Hindlimb muscle (tissue), 1 donor: ENCODE measurements around the gene PSMD2. TPM values are rescaled to one million over a fixed set of nuclear protein-coding genes. Genes with fewer than 3 reads are reported as not detected.
A peak's percentile ranks its signal among the peaks of the same experiment; 100 is the strongest.

Source experiments
- DNase-seq: peaks from one replicate; pipeline ENCODE4 v3.0.0-alpha.2; 2013
- polyA plus RNA-seq: library from polyadenylated mRNA; unstranded; fragments of 120-200 nt; gene quantifications from one replicate; pipeline ENCODE4 v1.2.1, GENCODE V29; 2013; ENCODE audit not compliant: insufficient read length

PSMD2 gene
- polyA plus RNA-seq, 1 donor = 169 TPM

DNA sequence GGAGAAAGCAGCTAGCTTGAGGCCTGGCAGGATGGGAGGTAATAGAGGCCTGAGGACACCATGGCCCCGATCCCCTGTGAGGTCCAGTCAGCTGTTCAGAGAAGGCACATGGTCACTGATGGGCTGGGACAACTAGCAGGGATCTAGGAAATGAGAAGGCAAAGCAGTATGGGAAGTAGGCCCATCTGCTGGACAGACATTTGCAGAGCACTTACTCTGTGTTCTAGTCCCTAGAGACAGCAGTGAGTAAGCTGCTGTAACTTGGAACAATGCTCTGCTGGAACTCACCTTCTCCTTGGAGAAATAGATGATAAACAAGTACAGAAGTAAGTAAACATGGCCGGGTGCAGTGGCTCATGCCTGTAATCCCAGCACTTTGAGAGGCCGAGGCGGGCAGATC is 16.1 kb upstream of the PSMD2 start:
- no peak for DNase-seq

DNA sequence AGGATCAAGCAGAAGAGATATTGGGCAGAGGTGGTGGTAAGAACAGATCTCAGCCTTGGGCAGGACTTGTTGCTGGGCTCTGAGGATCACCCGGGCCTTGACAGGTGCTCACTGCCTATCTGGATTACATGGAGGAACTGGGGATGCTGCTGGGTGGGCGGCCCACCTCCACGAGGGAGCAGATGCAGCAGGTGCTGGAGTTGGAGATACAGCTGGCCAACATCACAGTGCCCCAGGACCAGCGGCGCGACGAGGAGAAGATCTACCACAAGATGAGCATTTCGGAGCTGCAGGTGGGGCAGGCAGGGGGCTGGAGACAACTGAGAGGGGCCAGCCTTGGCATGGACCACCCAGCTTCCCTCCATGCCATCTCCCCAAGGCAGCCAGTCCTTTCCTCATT is 15.4 kb upstream of the PSMD2 start:
- DNase-seq = no peak

DNA sequence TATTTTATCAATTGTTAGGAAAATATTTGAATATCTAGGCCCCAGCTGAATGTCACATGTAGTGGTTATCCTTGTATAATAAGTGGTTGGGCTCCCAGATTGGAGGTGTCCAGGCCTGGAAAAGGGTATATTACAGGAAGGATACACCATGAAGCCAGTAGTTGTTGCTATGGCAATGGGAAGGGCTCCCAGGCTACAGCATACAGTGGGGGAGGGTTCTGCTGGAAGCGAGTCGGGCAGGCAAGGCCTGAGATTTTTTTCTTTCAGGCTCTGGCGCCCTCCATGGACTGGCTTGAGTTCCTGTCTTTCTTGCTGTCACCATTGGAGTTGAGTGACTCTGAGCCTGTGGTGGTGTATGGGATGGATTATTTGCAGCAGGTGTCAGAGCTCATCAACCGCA is 14.3 kb upstream of the PSMD2 start:
- peak; percentile 86 for DNase-seq

DNA sequence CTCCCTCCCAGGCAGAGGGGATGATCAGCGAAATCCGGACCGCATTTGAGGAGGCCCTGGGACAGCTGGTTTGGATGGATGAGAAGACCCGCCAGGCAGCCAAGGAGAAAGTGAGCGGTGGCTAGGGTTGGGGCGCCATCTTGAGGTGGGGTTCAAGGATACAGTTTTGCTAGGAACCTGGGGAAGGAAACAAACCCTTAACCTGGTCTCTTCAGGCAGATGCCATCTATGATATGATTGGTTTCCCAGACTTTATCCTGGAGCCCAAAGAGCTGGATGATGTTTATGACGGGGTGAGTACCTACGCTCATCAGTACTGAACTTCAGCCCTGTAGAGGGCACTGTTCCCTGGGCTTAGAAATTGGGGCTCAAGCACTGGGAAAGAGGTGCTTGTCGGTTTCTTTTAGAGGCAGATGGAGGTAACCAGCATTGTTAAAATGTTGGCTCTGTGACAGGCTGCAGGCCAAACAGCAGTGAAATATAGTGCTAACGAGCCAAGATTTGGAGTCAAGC is 9.6 kb upstream of the PSMD2 start:
- no peak for DNase-seq

DNA sequence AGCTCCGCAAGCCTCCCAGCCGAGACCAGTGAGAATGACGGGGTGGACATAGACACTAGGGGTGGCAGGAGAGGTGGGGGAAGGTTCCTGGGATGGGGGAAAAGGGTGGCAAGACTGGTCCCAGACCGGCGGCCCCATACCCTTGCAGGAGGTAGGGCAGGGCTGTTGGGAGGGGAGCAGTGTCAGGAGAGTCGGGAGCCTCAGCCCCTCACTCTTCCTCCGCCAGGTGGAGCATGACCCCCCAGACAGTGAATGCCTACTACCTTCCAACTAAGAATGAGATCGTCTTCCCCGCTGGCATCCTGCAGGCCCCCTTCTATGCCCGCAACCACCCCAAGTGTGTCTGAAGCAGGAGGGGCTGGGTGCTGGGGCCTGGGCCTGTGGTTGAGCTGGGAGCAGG is 8.7 kb upstream of the PSMD2 start:
- no peak for DNase-seq

DNA sequence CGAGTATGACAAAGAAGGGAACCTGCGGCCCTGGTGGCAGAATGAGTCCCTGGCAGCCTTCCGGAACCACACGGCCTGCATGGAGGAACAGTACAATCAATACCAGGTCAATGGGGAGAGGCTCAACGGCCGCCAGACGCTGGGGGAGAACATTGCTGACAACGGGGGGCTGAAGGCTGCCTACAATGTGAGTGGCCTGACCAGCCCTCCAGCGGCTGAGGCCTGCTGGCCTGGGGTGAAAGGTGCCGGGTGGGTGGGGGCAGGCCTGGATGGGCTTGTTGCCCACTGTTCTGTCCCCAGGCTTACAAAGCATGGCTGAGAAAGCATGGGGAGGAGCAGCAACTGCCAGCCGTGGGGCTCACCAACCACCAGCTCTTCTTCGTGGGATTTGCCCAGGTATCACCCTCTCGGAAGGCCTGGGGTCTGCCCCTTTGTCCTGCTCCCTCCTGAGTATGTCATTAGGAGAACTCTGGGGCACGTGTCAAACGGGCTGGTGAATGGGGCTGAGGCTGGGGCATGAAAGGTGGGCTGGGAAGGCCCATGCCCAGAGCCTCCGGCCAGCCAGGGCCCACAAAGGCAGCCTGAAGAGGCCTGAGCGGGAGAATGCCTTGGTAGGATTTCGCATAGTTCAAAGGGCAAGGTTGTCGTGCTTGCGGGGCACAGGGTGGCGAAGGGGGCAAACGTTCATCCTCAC is 7.8 kb upstream of the PSMD2 start:
- no peak for DNase-seq

DNA sequence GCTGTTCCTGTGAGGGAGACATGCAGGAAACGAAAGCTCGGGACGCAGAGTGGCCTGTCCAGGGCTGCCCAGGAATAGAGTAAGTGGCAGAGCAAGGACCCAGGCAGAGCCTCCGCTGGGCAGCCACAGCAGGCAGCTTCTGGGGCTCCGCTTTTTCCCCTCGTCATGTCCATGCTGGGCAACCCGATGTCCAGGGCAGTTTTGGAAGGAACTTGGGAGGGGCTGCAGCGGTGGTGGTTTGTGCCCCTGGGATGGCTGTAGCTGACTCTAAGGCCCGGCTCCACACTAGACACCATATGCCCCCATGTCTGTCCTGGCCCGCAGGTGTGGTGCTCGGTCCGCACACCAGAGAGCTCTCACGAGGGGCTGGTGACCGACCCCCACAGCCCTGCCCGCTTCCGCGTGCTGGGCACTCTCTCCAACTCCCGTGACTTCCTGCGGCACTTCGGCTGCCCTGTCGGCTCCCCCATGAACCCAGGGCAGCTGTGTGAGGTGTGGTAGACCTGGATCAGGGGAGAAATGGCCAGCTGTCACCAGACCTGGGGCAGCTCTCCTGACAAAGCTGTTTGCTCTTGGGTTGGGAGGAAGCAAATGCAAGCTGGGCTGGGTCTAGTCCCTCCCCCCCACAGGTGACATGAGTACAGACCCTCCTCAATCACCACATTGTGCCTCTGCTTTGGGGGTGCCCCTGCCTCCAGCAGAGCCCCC is 7.1 kb upstream of the PSMD2 start:
- DNase-seq = no peak

DNA sequence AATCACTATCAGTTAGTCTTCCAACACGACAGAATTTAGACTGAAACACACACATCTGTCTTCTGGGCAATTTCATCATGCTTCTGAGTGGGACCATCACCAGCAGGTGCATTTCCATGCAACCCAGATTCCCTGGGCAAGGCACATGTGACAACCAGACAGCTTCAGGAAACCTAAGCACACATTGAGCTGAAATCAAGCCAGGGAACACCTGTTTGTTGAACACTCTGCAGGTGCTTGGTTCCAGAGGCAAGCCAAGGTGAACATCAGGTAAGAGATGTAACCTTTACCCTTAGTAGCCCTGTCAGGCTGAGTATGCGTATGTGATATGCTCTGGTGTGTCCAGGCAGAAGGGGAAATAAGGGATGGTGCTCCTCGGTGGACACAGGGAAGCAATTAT is 3.3 kb upstream of the PSMD2 start:
- DNase-seq = no peak

DNA sequence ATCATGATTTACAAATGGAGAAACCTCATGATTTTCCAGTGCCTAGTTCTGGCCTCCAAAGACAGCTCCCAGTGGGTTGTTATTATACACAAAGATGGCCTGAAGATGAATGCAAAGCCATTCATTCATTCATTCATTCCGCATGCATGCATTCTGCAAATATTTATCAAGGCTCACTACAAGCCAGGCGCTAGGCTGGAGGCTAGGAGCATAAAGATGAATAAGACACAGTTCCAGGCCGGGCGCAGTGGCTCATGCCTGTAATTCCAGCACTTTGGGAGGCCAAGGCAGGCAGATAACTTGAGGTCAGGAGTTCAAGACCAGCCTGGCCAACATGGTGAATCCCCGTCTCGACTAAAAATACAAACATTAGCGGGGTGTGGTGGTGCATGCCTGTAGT is 2.4 kb upstream of the PSMD2 start:
- no peak for DNase-seq

DNA sequence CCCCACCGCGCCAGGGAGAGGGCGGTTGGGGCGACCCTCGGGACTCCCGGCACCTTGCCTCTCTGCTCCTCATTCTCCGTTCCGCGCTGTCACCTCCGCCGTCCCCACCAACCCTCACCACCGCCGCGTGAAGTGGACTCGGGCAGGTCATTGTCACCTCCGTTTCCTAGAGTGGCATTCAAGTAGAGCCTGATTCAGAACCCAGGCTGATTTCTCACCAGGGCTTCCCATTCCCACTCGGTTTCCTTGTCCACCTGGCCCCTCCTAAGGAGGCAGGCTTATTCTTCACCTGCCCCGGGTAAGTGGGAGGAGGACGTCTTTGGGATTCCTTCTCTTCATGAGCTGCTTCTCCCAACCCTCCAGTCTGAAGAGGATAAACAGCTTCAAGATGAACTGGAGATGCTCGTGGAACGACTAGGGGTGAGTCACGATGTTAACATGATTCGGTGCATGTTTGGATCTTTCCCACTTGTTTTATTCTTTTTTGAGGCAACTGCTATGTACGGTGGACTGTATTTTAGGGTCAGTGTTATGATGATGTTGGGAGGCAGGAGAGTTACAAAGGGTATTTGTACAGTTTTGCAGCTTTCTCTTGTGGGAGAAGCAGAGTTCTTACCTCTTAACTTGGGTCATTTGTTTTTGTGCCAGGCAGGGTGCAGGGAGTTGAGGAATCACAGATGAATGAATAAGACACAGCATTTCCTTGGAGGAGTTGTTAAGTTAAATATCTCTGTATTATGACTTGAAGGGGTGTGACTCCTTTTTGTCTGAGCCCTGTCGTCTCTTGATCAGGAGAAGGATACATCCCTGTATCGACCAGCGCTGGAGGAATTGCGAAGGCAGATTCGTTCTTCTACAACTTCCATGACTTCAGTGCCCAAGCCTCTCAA is 692 bp downstream of the PSMD2 start:
- DNase-seq = no peak

DNA sequence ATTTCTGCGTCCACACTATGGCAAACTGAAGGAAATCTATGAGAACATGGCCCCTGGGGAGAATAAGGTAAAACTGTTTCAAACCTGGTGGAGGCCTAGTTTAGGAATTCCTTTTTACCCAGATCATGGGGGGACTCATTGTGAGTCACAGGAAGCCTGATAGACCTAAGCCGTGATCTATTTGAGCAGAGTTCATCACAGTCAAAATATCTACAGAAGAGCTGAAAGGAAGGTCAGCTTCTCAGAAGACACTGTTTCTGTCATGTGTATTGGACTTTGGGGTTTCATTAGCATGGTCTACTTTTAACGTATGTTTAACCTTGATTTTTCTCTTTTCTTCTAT is 1.3 kb downstream of the PSMD2 start:
- no peak for DNase-seq

DNA sequence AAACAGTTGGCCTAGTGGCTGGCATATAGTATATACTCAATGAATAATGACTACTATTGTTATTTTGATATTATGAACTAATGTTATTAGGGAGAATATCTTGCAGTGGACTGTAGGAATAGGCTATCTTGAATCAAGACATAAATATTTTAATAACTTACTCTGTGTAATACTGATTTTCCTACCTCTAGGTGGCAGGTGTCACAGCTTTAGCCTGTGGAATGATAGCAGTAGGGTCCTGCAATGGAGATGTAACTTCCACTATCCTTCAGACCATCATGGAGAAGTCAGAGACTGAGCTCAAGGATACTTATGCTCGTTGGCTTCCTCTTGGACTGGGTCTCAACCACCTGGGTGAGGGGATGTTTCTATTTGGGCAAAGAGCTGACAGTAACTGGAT is 6.5 kb downstream of the PSMD2 start:
- no peak for DNase-seq

DNA sequence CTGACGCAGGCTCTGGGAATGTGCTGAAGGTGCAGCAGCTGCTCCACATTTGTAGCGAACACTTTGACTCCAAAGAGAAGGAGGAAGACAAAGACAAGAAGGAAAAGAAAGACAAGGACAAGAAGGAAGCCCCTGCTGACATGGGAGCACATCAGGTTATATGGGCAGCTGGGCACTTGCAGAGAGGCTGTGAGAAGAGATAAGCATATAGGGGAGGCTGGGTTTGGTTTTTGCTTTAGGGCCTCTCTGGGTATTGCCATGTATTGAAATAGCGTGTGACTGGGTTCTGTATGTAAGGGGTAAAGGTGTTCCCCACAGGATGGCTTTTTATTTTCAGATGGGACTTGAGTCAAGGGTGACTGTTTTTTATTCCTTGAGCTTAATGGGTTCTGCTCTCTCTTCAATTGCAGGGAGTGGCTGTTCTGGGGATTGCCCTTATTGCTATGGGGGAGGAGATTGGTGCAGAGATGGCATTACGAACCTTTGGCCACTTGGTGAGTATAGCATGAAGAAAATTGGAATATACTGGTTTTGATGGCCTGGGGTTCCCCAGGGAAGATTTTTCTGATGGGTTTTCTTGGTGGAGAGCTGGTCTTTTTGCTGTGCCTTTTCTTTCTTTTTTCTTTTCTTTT is 7.4 kb downstream of the PSMD2 start:
- no peak for DNase-seq

DNA sequence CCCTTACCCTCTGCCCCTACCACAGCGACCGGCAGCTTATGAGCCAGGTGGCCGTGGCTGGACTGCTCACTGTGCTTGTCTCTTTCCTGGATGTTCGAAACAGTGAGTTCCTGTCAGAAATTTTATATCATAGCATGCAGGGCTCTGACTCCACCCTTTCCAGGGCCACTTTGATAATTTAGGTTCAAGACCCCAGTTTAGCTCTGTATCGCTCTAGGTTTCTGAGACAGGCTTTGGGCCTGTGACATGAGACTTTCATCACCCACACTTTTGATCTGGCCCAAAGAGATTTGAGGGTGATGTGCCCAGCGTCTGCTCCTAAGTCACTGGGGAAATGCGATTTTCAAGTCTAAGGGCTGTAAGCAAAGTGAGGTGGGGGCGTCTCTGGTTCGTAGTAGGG is 8.9 kb downstream of the PSMD2 start:
- no peak for DNase-seq

DNA sequence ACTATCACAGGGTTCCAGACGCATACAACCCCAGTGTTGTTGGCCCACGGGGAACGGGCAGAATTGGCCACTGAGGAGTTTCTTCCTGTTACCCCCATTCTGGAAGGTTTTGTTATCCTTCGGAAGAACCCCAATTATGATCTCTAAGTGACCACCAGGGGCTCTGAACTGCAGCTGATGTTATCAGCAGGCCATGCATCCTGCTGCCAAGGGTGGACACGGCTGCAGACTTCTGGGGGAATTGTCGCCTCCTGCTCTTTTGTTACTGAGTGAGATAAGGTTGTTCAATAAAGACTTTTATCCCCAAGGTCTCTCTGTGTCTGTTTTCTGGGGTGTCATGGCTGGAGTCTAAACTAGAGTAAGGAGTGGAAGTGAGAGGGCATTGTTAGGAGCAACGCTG is 9.7 kb downstream of the PSMD2 start:
- no peak for DNase-seq

DNA sequence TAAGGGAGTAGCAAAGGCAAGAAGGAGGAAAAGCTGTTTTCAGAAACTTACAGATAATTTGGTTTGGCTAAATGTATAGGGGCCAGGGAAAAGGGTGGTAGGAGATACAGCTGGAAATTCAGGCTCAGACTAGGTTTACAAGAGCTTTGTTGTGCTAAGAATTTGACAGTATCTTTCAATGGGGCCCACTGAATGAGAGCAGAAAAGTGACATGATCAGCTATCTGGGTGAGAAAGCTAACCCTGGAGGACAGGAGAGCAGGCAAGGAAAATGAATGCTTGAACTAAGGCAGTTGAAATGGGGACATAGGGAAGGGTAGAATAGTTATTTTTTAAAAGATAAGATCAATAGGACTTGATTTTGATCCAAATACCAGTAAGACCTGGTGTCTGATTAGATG is 12.6 kb downstream of the PSMD2 start:
- no peak for DNase-seq

DNA sequence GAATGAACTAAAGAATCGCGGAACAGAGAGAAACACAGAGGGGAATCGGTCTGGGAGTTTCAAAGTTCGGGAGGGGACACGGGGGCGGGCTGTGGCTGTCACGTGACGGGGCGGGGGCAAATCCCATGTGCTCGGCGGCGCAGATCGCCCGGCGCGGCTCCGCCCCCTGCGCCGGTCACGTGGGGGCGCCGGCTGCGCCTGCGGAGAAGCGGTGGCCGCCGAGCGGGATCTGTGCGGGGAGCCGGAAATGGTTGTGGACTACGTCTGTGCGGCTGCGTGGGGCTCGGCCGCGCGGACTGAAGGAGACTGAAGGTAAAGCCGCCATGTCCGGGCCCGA is 15.3 kb downstream of the PSMD2 start, which contains the start of gene EIF4G1:
TSS of gene EIF4G1 (plus strand) at position 244 of the 337 bp plus-strand sequence. CDS start 1,191 bp downstream, outside the sequence.
- DNase-seq = peak; percentile 98

DNA sequence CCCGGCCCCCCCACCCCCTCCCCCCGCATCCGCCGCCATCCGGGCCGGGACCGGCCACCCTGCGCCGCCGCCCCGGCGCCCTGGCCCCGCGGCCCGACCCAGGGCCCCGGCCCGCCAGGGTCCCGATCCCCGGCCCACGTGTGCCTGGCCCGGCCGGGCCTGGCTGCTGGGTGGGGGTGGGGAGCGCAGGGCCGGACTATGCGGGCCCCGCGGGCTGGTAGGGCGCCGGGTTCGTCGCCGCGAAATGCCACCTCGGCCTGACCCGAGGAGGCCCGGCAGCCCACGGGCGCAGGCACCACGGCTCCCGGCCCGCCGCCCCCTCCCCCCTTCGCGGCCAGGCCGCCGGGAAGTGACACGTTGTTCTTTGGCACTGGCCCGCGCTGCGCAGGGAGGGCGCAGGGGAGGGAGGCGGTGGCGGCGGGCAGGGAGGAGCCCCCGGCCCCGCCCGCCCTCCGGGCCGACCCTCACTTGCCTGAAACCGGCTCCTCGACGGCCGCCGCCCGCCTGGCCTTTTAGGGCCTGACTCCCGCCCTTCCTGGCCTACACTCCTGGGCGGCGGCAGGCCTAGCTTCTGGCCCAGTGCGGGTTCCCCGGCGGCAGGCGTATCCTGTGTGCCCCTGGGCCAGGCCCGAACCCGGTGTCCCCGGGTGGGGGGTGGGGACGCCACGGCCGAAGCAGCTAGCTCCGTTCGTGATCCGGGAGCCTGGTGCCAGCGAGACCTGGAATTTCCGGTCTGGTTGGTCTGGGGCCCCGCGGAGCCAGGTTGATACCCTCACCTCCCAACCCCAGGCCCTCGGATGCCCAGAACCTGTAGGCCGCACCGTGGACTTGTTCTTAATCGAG is 15.9 kb downstream of the PSMD2 start:
- peak; percentile 90 for DNase-seq

DNA sequence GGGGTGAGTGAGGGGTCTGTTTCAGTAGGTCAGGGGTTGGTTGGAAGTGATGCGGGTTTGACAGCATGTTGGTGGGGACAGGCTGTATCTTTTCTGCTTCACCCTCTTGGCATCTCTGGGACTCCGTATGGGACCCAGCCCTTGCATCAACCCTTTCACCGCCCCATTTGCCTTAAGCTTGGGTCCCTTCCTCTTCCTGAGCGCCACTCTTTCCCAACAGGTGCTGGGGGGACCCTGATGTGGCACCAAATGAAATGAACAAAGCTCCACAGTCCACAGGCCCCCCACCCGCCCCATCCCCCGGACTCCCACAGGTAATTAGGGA is 16.5 kb downstream of the PSMD2 start:
- DNase-seq = no peak

DNA sequence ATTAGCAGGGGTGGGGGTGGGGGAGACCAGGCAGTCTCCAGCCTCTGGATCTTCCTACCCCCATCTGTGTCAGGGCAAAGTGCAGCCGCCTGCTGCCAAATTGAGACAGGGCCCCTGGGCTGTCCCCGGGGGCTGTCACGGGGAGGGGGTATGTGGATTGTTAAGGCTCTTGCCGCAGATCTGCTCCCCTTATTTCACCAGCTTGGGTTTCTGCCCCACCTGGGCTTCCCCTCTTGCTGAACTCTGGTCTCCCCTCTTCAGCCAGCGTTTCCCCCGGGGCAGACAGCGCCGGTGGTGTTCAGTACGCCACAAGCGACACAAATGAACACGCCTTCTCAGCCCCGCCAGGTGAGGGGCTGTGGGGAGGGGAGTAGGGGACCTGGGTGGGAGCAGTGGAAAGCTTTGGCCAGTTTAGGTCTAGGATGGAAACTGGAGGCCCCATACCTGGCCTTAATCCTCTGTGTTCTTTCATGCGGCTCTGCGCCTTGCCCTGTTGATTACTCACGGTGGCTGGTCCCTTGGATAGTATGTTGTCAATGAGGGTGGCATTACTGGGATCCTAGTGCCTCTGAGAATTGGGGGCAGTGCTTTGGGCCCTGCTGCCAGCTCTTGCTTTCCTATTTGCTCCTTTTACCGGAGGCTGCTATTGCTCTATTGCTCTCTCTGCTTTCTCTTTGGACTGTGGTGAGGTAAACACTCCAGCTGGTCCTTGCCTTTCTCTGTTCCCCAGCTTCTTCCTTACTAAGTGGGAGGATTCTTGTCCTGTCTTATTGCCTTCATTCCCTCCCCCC is 17.0 kb downstream of the PSMD2 start:
- DNase-seq = no peak

DNA sequence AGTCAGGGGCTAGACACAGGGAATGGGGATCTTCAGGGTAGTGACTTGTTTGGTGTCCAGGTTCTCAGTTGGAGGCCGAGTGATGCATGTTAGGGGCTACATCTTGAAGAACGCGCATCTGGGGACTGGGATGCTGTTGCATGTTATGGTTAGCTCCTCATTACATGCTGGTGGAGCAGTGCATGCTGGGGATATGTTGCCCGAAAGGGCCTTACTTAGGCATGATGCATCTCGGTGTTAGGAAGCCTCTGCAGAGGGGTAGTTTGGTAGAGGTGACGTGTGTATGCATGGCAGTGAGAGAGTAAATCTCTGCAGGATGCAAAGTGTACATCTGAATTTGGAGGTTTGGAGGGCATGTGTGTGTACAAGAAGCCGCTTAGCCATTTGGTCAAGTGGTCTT is 17.8 kb downstream of the PSMD2 start:
- no peak for DNase-seq
